Aorta (tissue), 5 donors: ENCODE data around the gene ASXL2. TPM values are rescaled to one million over a fixed set of nuclear protein-coding genes. Genes with fewer than 3 reads are reported as not detected.

Experiments used
- ATAC-seq: fragments of 200-7000 bp; cut with Tn5 transposase; one replicate; pipeline ENCODE4 v1.9.1; 2022; ENCODE audit warnings: moderate library complexity; ENCODE audit not compliant: low FRiP score
- DNase-seq, 2 donors: peaks; one replicate each; pipeline ENCODE4 v3.0.0-alpha.2; 2020
- H3K27ac ChIP-seq, 2 donors: one replicate each; pipeline ENCODE4 v1.5.1; 2013; ENCODE audit warnings: low read length in 2 of 2, mild to moderate bottlenecking in 2 of 2, moderate library complexity in 2 of 2, control low read depth in 1 of 2, inconsistent platforms in 1 of 2, low read depth in 1 of 2
- H3K27me3 ChIP-seq, 2 donors: one replicate each; pipeline ENCODE4 v1.6.1; 2013; ENCODE audit warnings: control low read depth in 1 of 2, low read length in 1 of 2, mild to moderate bottlenecking in 1 of 2, moderate library complexity in 1 of 2; ENCODE audit not compliant: insufficient read depth in 2 of 2, control insufficient read depth in 1 of 2
- H3K36me3 ChIP-seq, 2 donors: one replicate each; pipeline ENCODE4 v1.6.1; 2013; ENCODE audit warnings: control low read depth in 1 of 2, low read length in 1 of 2, mild to moderate bottlenecking in 1 of 2; ENCODE audit not compliant: insufficient read depth in 2 of 2, control insufficient read depth in 1 of 2
- H3K4me1 ChIP-seq, 2 donors: one replicate each; pipeline ENCODE4 v1.6.1; 2013; ENCODE audit warnings: low read length in 2 of 2, control low read depth in 1 of 2, mild to moderate bottlenecking in 1 of 2, moderate library complexity in 1 of 2; ENCODE audit not compliant: insufficient read depth in 2 of 2, control insufficient read depth in 1 of 2
- H3K4me3 ChIP-seq, 2 donors: one replicate each; pipeline ENCODE4 v1.5.1; 2013; ENCODE audit warnings: low read length in 2 of 2, control low read depth in 1 of 2, mild to moderate bottlenecking in 1 of 2
- H3K9me3 ChIP-seq: one replicate; pipeline ENCODE4 v1.6.1; 2013; ENCODE audit warnings: mild to moderate bottlenecking, low read length; ENCODE audit not compliant: control insufficient read depth
- WGBS, 2 donors: extraction: QIAGEN DNeasy Blood & Tissue Kit; methylation state at CpG; one replicate each; pipeline ENCODE4 v1.1.7; 2013; 5-methylcytosine and 5-hydroxymethylcytosine counted together
- intact Hi-C, 2 donors: fragments of 100-400 bp; cut with DNase I; formaldehyde crosslinking; loops; one replicate each; pipeline versions ENCODE4 v1.14.2 to v1.15.0; 2022
- polyA plus RNA-seq, 2 donors: library from polyadenylated mRNA; stranded (reverse); fragments of 200-250 nt; gene quantifications; one replicate each; pipeline ENCODE4 v1.2.3, GENCODE V29; 2013
- total RNA-seq, 2 donors: library from RNA; stranded (reverse); fragmentation: NEBNext Ultra II Directional; extraction: Animal tissue kit (Norgen Biotek cat#: 25700); gene quantifications; one replicate each; pipeline ENCODE4 v1.2.1, GENCODE V29; 2021
- donor health status: healthy with polysubstance abuse.
- donor health status: Bipolar disorder and iron deficiency.
- donor health status: DM: no; HTN: no; CAD: no.
- donor health status: DM: no; HTN: no; CAD: no.
- donor health status: DM: yes; HTN: yes; CAD: no.

ASXL2 gene
- total and polyA plus RNA-seq, 4 donors: 1.4 to 32.7 (median 14.2) TPM

DNA sequence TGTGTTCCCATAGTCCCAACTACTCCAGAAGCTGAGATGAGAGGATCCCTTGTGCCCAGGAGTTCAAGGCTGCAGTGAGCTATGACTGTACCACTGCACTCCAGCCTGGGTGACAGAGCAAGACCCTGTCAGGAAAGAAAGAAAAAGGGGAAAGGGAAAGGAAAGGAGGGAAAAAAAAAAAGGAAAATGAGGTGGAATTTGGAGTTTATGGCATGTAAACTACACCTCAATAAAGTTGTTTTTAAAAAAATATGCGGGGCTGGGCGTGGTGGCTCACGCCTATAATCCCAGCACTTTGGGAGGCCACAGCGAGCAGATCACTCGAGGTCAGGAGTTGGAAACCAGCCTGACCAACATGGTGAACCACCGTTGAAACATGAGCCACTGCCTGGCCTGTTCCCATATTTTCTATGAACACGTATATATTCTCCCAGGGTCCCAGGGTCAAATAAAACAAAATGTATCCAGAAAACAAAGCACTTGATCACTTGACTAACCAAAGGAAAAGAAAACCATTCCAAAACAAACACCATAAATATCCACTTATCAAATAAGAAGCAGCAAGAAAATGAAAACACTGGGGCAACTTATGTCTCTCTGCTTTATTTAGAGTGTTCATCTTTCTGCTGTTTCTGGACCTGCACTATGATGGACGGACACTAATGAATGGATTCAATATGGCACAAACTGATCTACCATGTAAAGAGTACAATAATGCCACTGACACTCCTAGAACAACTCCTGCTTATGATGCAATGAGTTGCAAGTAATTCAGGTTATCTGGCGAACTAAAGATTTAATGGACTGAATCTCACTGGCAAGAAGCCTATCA lies 56.8 kb downstream of the ASXL2 start:
- Histone ChIP-seq H3K27me3 (no peaks in the 10 kb centered on the region), H3K9me3 (no peaks in the 10 kb centered on the region), H3K36me3 (no peaks in the 10 kb centered on the region), H3K4me1 (peaks cover 0 to 1% of the 10 kb centered on the region in 2 donors), H3K27ac (no peak overlapping the region), H3K4me3 (no peak overlapping the region)
- intact Hi-C loops: no loop called here
- no peak for ATAC-seq
- WGBS, 2 donors: 73 to 79% methylated on average over 9 of the region's 9 CpGs
- no peak for DNase-seq

GRCh38 chr2:25819597-25820039 lies 58.7 kb downstream of the ASXL2 start:
- no peaks in the 10 kb centered on the region for H3K9me3 ChIP-seq
- no peaks in the 10 kb centered on the region for H3K36me3 ChIP-seq
- intact Hi-C loops: no loop called here
- no peak for ATAC-seq
- no peaks in the 10 kb centered on the region for H3K27me3 ChIP-seq
- H3K27ac ChIP-seq: no peak overlapping the region
- DNase-seq: no peak
- no peak overlapping the region for H3K4me3 ChIP-seq
- H3K4me1 ChIP-seq: peaks cover 0 to 1% of the 10 kb centered on the region in 2 donors

GRCh38 chr2:25817630-25818029 lies 60.7 kb downstream of the ASXL2 start:
- no peaks in the 10 kb centered on the region for H3K36me3 ChIP-seq
- intact Hi-C loops: no loop called here
- no peaks in the 10 kb centered on the region for H3K9me3 ChIP-seq
- H3K27ac ChIP-seq: no peak overlapping the region
- H3K4me1 ChIP-seq: peaks cover 0 to 1% of the 10 kb centered on the region in 2 donors
- no peak for ATAC-seq
- H3K4me3 ChIP-seq: no peak overlapping the region
- no peak for DNase-seq
- H3K27me3 ChIP-seq: no peaks in the 10 kb centered on the region

DNA sequence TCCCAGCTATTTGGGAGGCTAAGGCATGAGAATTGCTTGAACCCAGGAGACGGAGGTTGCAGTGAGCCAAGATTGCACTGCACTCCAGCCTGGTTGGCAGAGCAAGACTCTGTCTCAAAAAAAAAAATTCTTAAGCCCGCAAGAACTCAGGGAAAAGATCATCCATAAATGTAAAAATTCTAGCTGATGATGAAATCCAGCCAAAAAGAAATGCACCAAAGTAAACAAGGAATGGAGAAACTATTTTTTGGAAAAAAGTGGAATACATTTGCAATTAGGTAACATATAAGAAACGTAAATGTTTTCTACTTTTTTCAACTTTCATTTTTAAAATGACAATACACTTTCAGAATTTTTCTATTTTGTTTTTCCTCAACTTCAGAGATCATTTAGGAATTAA lies 61.3 kb downstream of the ASXL2 start:
- peaks cover 0 to 1% of the 10 kb centered on the region in 2 donors for H3K4me1 ChIP-seq
- no peaks in the 10 kb centered on the region for H3K27me3 ChIP-seq
- intact Hi-C loops: no loop called here
- H3K4me3 ChIP-seq: no peak overlapping the region
- H3K27ac ChIP-seq: no peak overlapping the region
- 15 to 27% methylated on average over 3 of the region's 3 CpGs for WGBS, 2 donors
- DNase-seq (no peak), ATAC-seq (no peak)
- H3K36me3 ChIP-seq: no peaks in the 10 kb centered on the region
- no peaks in the 10 kb centered on the region for H3K9me3 ChIP-seq

- DNase-seq (no peak), ATAC-seq (no peak)
- no peaks in the 10 kb centered on the region for H3K9me3 ChIP-seq
- H3K4me3 ChIP-seq: no peak overlapping the region
- no peaks in the 10 kb centered on the region for H3K36me3 ChIP-seq
- no peak overlapping the region for H3K27ac ChIP-seq
- intact Hi-C loops: no loop called here
- H3K27me3 ChIP-seq: no peaks in the 10 kb centered on the region
- WGBS, 2 donors: 69 to 82% methylated on average over 6 of the region's 6 CpGs
- H3K4me1 ChIP-seq: peaks cover 0 to 1% of the 10 kb centered on the region in 2 donors
Measured at GRCh38 chr2:25816249-25816648, 62.0 kb downstream of the ASXL2 start.

DNA sequence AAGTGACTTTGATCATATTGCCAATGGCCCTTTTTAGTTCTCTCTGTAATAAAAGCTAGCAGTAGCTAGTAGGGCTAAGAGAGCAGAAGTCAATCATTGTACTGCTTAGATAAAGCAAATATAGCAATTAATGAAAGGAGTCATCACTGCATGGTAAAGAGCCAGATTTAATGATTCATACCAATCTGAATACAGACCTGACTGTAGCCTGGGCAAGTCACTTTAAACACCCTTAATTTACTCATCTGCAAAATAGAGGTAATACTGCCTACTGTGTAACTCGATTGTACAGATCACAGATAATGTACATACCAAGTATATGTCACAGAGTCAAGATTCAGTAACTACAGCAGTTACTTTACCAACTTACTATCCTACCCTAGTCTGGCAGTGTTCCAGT lies 63.6 kb downstream of the ASXL2 start:
- no peaks in the 10 kb centered on the region for H3K27me3 ChIP-seq
- DNase-seq: no peak
- ATAC-seq: no peak

GRCh38 chr2:25810428-25810827 lies 67.9 kb downstream of the ASXL2 start:
- intact Hi-C loops: no loop called here
- ATAC-seq (no peak), DNase-seq (no peak)
- Histone ChIP-seq H3K27me3 (no peaks in the 10 kb centered on the region), H3K27ac (no peak overlapping the region), H3K36me3 (peaks cover 0 to 2% of the 10 kb centered on the region in 2 donors), H3K4me1 (no peaks in the 10 kb centered on the region), H3K9me3 (no peaks in the 10 kb centered on the region), H3K4me3 (no peak overlapping the region)
- WGBS, 2 donors: 92 to 95% methylated on average over 5 of the region's 5 CpGs

More for the DNA sequence above, 63.6 kb downstream of the ASXL2 start:
- H3K4me3 ChIP-seq: no peak overlapping the region
- H3K4me1 ChIP-seq: peaks cover 0 to 1% of the 10 kb centered on the region in 2 donors
- H3K9me3 ChIP-seq: no peaks in the 10 kb centered on the region
- peaks cover 0 to 2% of the 10 kb centered on the region in 2 donors for H3K36me3 ChIP-seq
- intact Hi-C loops: no loop called here
- no peak overlapping the region for H3K27ac ChIP-seq
- 81 to 89% methylated on average over 1 of the region's 1 CpG for WGBS, 2 donors

GRCh38 chr2:25809646-25810045 lies 68.6 kb downstream of the ASXL2 start:
- ATAC-seq: no peak
- Histone ChIP-seq H3K27ac (no peak overlapping the region), H3K36me3 (peaks cover 0 to 2% of the 10 kb centered on the region in 2 donors), H3K4me3 (no peak overlapping the region), H3K27me3 (no peaks in the 10 kb centered on the region), H3K4me1 (no peaks in the 10 kb centered on the region), H3K9me3 (no peaks in the 10 kb centered on the region)
- WGBS, 2 donors: 95 to 97% methylated on average over 3 of the region's 3 CpGs
- intact Hi-C loops: no loop called here
- no peak for DNase-seq

- WGBS, 2 donors: 90 to 91% methylated on average over 2 of the region's 2 CpGs
Measured at GRCh38 chr2:25808006-25808383, 70.3 kb downstream of the ASXL2 start.

More at GRCh38 chr2:25808006-25808383, 70.3 kb downstream of the ASXL2 start:
- no peak for ATAC-seq
- H3K27ac ChIP-seq: no peak overlapping the region
- H3K4me3 ChIP-seq: no peak overlapping the region
- H3K4me1 ChIP-seq: no peaks in the 10 kb centered on the region
- intact Hi-C loops: no loop called here
- no peaks in the 10 kb centered on the region for H3K27me3 ChIP-seq
- H3K36me3 ChIP-seq: peaks cover 2 to 4% of the 10 kb centered on the region in 2 donors
- no peak for DNase-seq
- H3K9me3 ChIP-seq: no peaks in the 10 kb centered on the region
